HG02763 (cell line): ENCODE results near the gene LDLRAD3.
"Not testable (repeated sequence)": the region's sequence is repeated elsewhere in the genome, so short reads cannot be mapped to it uniquely, and the experiment has no call there.

Experiments
- ATAC-seq: cut with Tn5 transposase; IDR thresholded peaks from one replicate; pipeline ENCODE4 v1.9.1; 2021; ENCODE audit warnings: mild to moderate bottlenecking, moderate library complexity; ENCODE audit not compliant: unreplicated experiment

Gene LDLRAD3

GRCh38 chr11:35943713-35944502 lies at the start of gene LDLRAD3:
LDLRAD3 (plus strand) TSS chr11:35944062; CDS start chr11:35944099, 37 bp downstream.
- peak; percentile 70 for ATAC-seq

- no peak for ATAC-seq
Measured at GRCh38 chr11:35897019-35897418, 46.8 kb upstream of the LDLRAD3 start.

GRCh38 chr11:35902961-35903360 lies 40.9 kb upstream of the LDLRAD3 start:
- no peak for ATAC-seq

GRCh38 chr11:35905646-35906276 lies 38.1 kb upstream of the LDLRAD3 start:
- no peak for ATAC-seq

- ATAC-seq, result no peak
Measured at GRCh38 chr11:35906277-35906661, 37.6 kb upstream of the LDLRAD3 start.

- no peak for ATAC-seq
Measured at GRCh38 chr11:35906681-35907080, 37.2 kb upstream of the LDLRAD3 start.

GRCh38 chr11:35907648-35908431 lies 36.0 kb upstream of the LDLRAD3 start:
- ATAC-seq, result peak; percentile 65

GRCh38 chr11:35908432-35908771 lies 35.5 kb upstream of the LDLRAD3 start:
- ATAC-seq, result not testable (repeated sequence)

GRCh38 chr11:35909511-35910265 lies 34.2 kb upstream of the LDLRAD3 start:
- ATAC-seq, result no peak

GRCh38 chr11:35911013-35911412 lies 32.8 kb upstream of the LDLRAD3 start:
- ATAC-seq, result no peak

- no peak for ATAC-seq
Measured at GRCh38 chr11:35911616-35912165, 32.2 kb upstream of the LDLRAD3 start.

GRCh38 chr11:35912436-35912835 lies 31.4 kb upstream of the LDLRAD3 start:
- ATAC-seq, result not testable (repeated sequence)

- ATAC-seq, result no peak
Measured at GRCh38 chr11:35912883-35913624, 30.8 kb upstream of the LDLRAD3 start.

GRCh38 chr11:35914816-35915215 lies 29.0 kb upstream of the LDLRAD3 start:
- ATAC-seq, result no peak

- ATAC-seq, result no peak
Measured at GRCh38 chr11:35916270-35916669, 27.6 kb upstream of the LDLRAD3 start.

GRCh38 chr11:35917676-35918075 lies 26.2 kb upstream of the LDLRAD3 start:
- ATAC-seq, result no peak

- ATAC-seq, result no peak
Measured at GRCh38 chr11:35918716-35919115, 25.1 kb upstream of the LDLRAD3 start.

- ATAC-seq, result no peak
Measured at GRCh38 chr11:35919244-35919643, 24.6 kb upstream of the LDLRAD3 start.

- ATAC-seq, result no peak
Measured at GRCh38 chr11:35923452-35923851, 20.4 kb upstream of the LDLRAD3 start.

GRCh38 chr11:35924811-35925210 lies 19.1 kb upstream of the LDLRAD3 start:
- no peak for ATAC-seq
